A549 (cell line): Measurements from ENCODE around the gene SRRM4. TPM values are rescaled to one million over a fixed set of nuclear protein-coding genes. Genes with fewer than 3 reads are reported as not detected.

Experiments
- ATAC-seq, 2 experiments: fragments of 200-7000 bp in 1 of 2; fragments of >200 bp in 1 of 2; cut with Nextera tagmentation in 1 of 2; cut with Tn5 transposase in 1 of 2; 3 replicates each; pipeline versions ENCODE4 v1.8.0 to v1.9.1; 2018 to 2020; ENCODE audit warnings: mild to moderate bottlenecking in 1 of 2, moderate library complexity in 1 of 2
- CTCF ChIA-PET: fragments of 300-600 bp; sonication (Branson Sonifier 250); formaldehyde crosslinking; extraction: SDS; loops from one replicate; lab custom pipeline; 2021; ENCODE audit warnings: antibody characterized with exemption, inconsistent platforms; lab: Yijun Ruan, JAX
- POLR2A ChIA-PET: fragments of 350-600 bp; formaldehyde crosslinking; extraction: SDS; loops from one replicate; lab custom pipeline; 2021; ENCODE audit warnings: antibody characterized with exemption, inconsistent platforms; lab: Yijun Ruan, JAX
- DNase-seq, 2 experiments: peaks; one replicate each; pipeline versions ENCODE4 v3.0.0 to v3.0.0-alpha.2; 2011 to 2016; ENCODE audit warnings: low read depth in 1 of 2, low spot score in 1 of 2
- FAIRE-seq: peaks from 2 replicates; lab custom pipeline; 2011; peaks lifted over from hg19 to GRCh38; lab: Jason Lieb, UNC
- H3K27ac ChIP-seq, 2 experiments: fragments of >200 bp; sonication (Bioruptor Twin); formaldehyde crosslinking; 3 replicates each; pipeline ENCODE4 v1.5.1; 2016 to 2017
- H3K4me1 ChIP-seq: fragments of >200 bp; sonication (Bioruptor Twin); formaldehyde crosslinking; 3 replicates; pipeline ENCODE4 v1.6.1; 2016
- H3K4me2 ChIP-seq: fragments of >200 bp; sonication (Bioruptor Twin); formaldehyde crosslinking; 3 replicates; pipeline ENCODE4 v1.6.1; 2016
- H3K4me3 ChIP-seq: fragments of >200 bp; sonication (Bioruptor Twin); formaldehyde crosslinking; 3 replicates; pipeline ENCODE4 v1.5.1; 2016
- H3K9me3 ChIP-seq: fragments of >200 bp; sonication (Bioruptor Twin); formaldehyde crosslinking; 3 replicates; pipeline ENCODE4 v1.6.1; 2016
- CEBPB ChIP-seq, 2 experiments: fragments of >200 bp in 1 of 2; sonication (Bioruptor Twin) in 1 of 2; formaldehyde crosslinking in 1 of 2; IDR thresholded peaks; 2 replicates each; pipeline ENCODE4 v1.6.1; 2012 to 2016
- EP300 ChIP-seq, 2 experiments: fragments of >200 bp; sonication (Bioruptor Twin); formaldehyde crosslinking; IDR thresholded peaks; 2 replicates in 1 of 2; 3 replicates in 1 of 2; pipeline ENCODE4 v1.6.1; 2016 to 2017
- ESRRA ChIP-seq: fragments of 150-350 bp; IDR thresholded peaks from 2 replicates; pipeline ENCODE4 v1.6.1; 2014; ENCODE audit warnings: mild to moderate bottlenecking, low read length, borderline replicate concordance
- GATA3 ChIP-seq: IDR thresholded peaks from 2 replicates; pipeline ENCODE4 v1.6.1; 2012; ENCODE audit warnings: borderline replicate concordance
- HDAC2 ChIP-seq: fragments of 200-600 bp; sonication (generic); IDR thresholded peaks from 2 replicates; pipeline ENCODE4 v1.6.1; 2016
- HOXA7 ChIP-seq: fragments of 250-450 bp; sonication (Bioruptor Pico); IDR thresholded peaks from 2 replicates; pipeline ENCODE4 v1.5.0; 2020; ENCODE audit warnings: mild to moderate bottlenecking, moderate library complexity
- HOXB13 ChIP-seq: fragments of 250-450 bp; sonication (Bioruptor Pico); IDR thresholded peaks from 2 replicates; pipeline ENCODE4 v1.5.0; 2020; ENCODE audit warnings: low read depth, mild to moderate bottlenecking, moderate library complexity
- HOXB5 ChIP-seq: fragments of 250-450 bp; sonication (Bioruptor Pico); IDR thresholded peaks from 2 replicates; pipeline ENCODE4 v1.5.0; 2020; ENCODE audit warnings: mild to moderate bottlenecking, moderate library complexity
- JUN ChIP-seq, 2 experiments: fragments of >200 bp; sonication (Bioruptor Twin); formaldehyde crosslinking; IDR thresholded peaks; 2 replicates in 1 of 2; 3 replicates in 1 of 2; pipeline ENCODE4 v1.6.1; 2016 to 2017
- KDM5A ChIP-seq: fragments of 200-600 bp; sonication (generic); IDR thresholded peaks from 2 replicates; pipeline ENCODE4 v1.6.1; 2016; ENCODE audit warnings: antibody characterized with exemption, mild to moderate bottlenecking
- MAFK ChIP-seq: fragments of 450-650 bp; IDR thresholded peaks from 2 replicates; pipeline ENCODE4 v1.6.1; 2014; ENCODE audit not compliant: partially characterized antibody
- MAZ ChIP-seq: fragments of 150-350 bp; IDR thresholded peaks from 2 replicates; pipeline ENCODE4 v1.6.1; 2014; ENCODE audit warnings: antibody characterized with exemption, low read depth, low read length, borderline replicate concordance
- MYC ChIP-seq: IDR thresholded peaks from 2 replicates; pipeline ENCODE4 v1.6.1; 2012; ENCODE audit warnings: mild to moderate bottlenecking, inconsistent platforms, low read length, improper control_type of control experiment, borderline replicate concordance
- NFE2L2 ChIP-seq: fragments of 150-350 bp; conservative IDR thresholded peaks from 2 replicates; pipeline ENCODE4 v1.6.1; 2014; ENCODE audit warnings: low read length
- NPAS2 ChIP-seq: fragments of 250-450 bp; sonication (Bioruptor Pico); IDR thresholded peaks from 2 replicates; pipeline ENCODE4 v1.8.0; 2022; ENCODE audit warnings: mild to moderate bottlenecking, moderate library complexity, borderline replicate concordance
- PHF8 ChIP-seq: fragments of 200-600 bp; sonication (generic); IDR thresholded peaks from 2 replicates; pipeline ENCODE4 v1.6.1; 2016; ENCODE audit warnings: low read depth, mild to moderate bottlenecking, antibody characterized with exemption, moderate library complexity, borderline replicate concordance
- POLR2AphosphoS2 ChIP-seq: conservative IDR thresholded peaks from 2 replicates; pipeline ENCODE4 v1.6.1; 2012; ENCODE audit warnings: low read length, improper control_type of control experiment, inconsistent platforms
- RARB ChIP-seq: fragments of 250-450 bp; sonication (Bioruptor Pico); IDR thresholded peaks from 2 replicates; pipeline ENCODE4 v1.8.0; 2021; ENCODE audit warnings: mild to moderate bottlenecking, moderate library complexity
- RCOR1 ChIP-seq: fragments of 150-350 bp; IDR thresholded peaks from 2 replicates; pipeline ENCODE4 v1.6.1; 2014; ENCODE audit warnings: antibody characterized with exemption, low read length, low read depth
- REST ChIP-seq: fragments of 200-600 bp; sonication (generic); IDR thresholded peaks from 2 replicates; pipeline ENCODE4 v1.6.1; 2016; ENCODE audit warnings: antibody characterized with exemption, mild to moderate bottlenecking, moderate library complexity
- RNF2 ChIP-seq: fragments of 200-600 bp; sonication (generic); IDR thresholded peaks from 2 replicates; pipeline ENCODE4 v1.6.1; 2016; ENCODE audit warnings: low read depth, mild to moderate bottlenecking, antibody characterized with exemption, moderate library complexity, borderline replicate concordance
- SREBF2 ChIP-seq: fragments of 450-650 bp; IDR thresholded peaks from 2 replicates; pipeline ENCODE4 v1.6.1; 2014; ENCODE audit warnings: mild to moderate bottlenecking, moderate library complexity
- ZFP36 ChIP-seq: fragments of 450-650 bp; IDR thresholded peaks from 2 replicates; pipeline ENCODE4 v1.6.1; 2014; ENCODE audit warnings: borderline replicate concordance; ENCODE audit not compliant: partially characterized antibody
- WGBS: methylation state at CpG from one replicate; pipeline ENCODE4 v1.1.6; 2017; ENCODE audit errors: missing lambda C conversion rate; 5-methylcytosine and 5-hydroxymethylcytosine counted together
- polyA plus RNA-seq, 4 experiments: library from polyadenylated mRNA; depleted of rRNA in 3 of 4; stranded (reverse); fragments of >200 nt; fragmentation: RNase III in 1 of 4; extraction: RNeasy Plus Mini Kit Qiagen cat#74134 plus additional on column Dnase treatment in 1 of 4; gene quantifications; 2 replicates in 3 of 4; 3 replicates in 1 of 4; pipeline ENCODE4 v1.2.3, GENCODE V29; 2011 to 2017
- TF ChIP-seq, protein P1 (sequence below): fragments of 250-450 bp; sonication (Bioruptor Pico); IDR thresholded peaks from 2 replicates; pipeline ENCODE4 v1.5.0; 2020; ENCODE audit warnings: low read depth, mild to moderate bottlenecking, moderate library complexity

SRRM4 gene
- polyA plus RNA-seq, 2 of the 4 experiments (the other 2 are of a cell fraction), result not detected

GRCh38 chr12:119050663-119051062 is 69.3 kb downstream of the SRRM4 start:
- no peak for ATAC-seq
- Histone ChIP-seq H3K4me1 (no peaks in the 10 kb centered on the region), H3K4me2 (no peak overlapping the region), H3K4me3 (no peak overlapping the region), H3K9me3 (no peaks in the 10 kb centered on the region), H3K27ac (no peak overlapping the region)
- no peak for DNase-seq
- CTCF ChIA-PET, result no interaction called here
- POLR2A ChIA-PET, result no interaction called here
- TF ChIP-seq RCOR1 (no peak), CEBPB (IDR thresholded peaks at IDR 0.05) (no peak), RNF2 (no peak), HDAC2 (no peak), KDM5A (no peak), ZFP36 (no peak), HOXB13 (CRISPR knock-in tag) (no peak), POLR2AphosphoS2 (no peak), JUN (IDR thresholded peaks at IDR 0.05) (no peak), MAFK (no peak), RARB (CRISPR knock-in tag) (no peak), EP300 (IDR thresholded peaks at IDR 0.05) (no peak), HOXA7 (CRISPR knock-in tag) (no peak), MYC (no peak), PHF8 (no peak)
- TF ChIP-seq, protein P1, sequence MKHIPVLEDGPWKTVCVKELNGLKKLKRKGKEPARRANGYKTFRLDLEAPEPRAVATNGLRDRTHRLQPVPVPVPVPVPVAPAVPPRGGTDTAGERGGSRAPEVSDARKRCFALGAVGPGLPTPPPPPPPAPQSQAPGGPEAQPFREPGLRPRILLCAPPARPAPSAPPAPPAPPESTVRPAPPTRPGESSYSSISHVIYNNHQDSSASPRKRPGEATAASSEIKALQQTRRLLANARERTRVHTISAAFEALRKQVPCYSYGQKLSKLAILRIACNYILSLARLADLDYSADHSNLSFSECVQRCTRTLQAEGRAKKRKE (CRISPR knock-in tag), result no peak
- FAIRE-seq, result no peak

- FAIRE-seq (no peak), DNase-seq (no peak), ATAC-seq (no peak)
- H3K4me2 ChIP-seq, result no peak overlapping the region
- CTCF ChIA-PET, result no interaction called here
- WGBS, result 3% methylated on average over 4 of the region's 4 CpGs
- H3K9me3 ChIP-seq, result no peaks in the 10 kb centered on the region
- TF ChIP-seq GATA3 (no peak), SREBF2 (no peak), CEBPB (IDR thresholded peaks at IDR 0.05) (no peak), HOXB5 (CRISPR knock-in tag) (no peak), NFE2L2 (no peak), MAZ (no peak), NPAS2 (CRISPR knock-in tag) (no peak), REST (no peak), ESRRA (no peak)
- H3K4me3 ChIP-seq, result no peak overlapping the region
- POLR2A ChIA-PET, result no interaction called here
- no peaks in the 10 kb centered on the region for H3K4me1 ChIP-seq
- H3K27ac ChIP-seq, result no peak overlapping the region
Measured at GRCh38 chr12:119051474-119051873, 70.1 kb downstream of the SRRM4 start.
